22Rv1 (cell line): Measurements from ENCODE around the gene CUX1.

Source experiments
- ZFX ChIP-seq: fragments of 450-650 bp; IDR thresholded peaks from 2 replicates; pipeline ENCODE4 v1.6.1; 2017; ENCODE audit warnings: antibody characterized with exemption, borderline replicate concordance
- TF ChIP-seq, protein P1 (sequence below): fragments of 450-650 bp; IDR thresholded peaks from 2 replicates; pipeline ENCODE4 v1.5.1; 2017; ENCODE audit warnings: mild to moderate bottlenecking

GRCh38 chr7:101885597-101885955 is 68.2 kb downstream of the CUX1 start:
- TF ChIP-seq, protein P1, sequence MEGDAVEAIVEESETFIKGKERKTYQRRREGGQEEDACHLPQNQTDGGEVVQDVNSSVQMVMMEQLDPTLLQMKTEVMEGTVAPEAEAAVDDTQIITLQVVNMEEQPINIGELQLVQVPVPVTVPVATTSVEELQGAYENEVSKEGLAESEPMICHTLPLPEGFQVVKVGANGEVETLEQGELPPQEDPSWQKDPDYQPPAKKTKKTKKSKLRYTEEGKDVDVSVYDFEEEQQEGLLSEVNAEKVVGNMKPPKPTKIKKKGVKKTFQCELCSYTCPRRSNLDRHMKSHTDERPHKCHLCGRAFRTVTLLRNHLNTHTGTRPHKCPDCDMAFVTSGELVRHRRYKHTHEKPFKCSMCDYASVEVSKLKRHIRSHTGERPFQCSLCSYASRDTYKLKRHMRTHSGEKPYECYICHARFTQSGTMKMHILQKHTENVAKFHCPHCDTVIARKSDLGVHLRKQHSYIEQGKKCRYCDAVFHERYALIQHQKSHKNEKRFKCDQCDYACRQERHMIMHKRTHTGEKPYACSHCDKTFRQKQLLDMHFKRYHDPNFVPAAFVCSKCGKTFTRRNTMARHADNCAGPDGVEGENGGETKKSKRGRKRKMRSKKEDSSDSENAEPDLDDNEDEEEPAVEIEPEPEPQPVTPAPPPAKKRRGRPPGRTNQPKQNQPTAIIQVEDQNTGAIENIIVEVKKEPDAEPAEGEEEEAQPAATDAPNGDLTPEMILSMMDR = no peak
- no peak for TF ChIP-seq ZFX
